ENCODE data around the gene RPL29. TPM values are rescaled to one million over a fixed set of nuclear protein-coding genes. Genes with fewer than 3 reads are reported as not detected.
"Not testable (repeated sequence)": the region's sequence is repeated elsewhere in the genome, so short reads cannot be mapped to it uniquely, and the experiment has no call there.

The RPL29 gene
- 609 and 691 TPM in 2 replicates for total RNA-seq (2014; rRNA removed; shearing (Covaris generic))

DNA sequence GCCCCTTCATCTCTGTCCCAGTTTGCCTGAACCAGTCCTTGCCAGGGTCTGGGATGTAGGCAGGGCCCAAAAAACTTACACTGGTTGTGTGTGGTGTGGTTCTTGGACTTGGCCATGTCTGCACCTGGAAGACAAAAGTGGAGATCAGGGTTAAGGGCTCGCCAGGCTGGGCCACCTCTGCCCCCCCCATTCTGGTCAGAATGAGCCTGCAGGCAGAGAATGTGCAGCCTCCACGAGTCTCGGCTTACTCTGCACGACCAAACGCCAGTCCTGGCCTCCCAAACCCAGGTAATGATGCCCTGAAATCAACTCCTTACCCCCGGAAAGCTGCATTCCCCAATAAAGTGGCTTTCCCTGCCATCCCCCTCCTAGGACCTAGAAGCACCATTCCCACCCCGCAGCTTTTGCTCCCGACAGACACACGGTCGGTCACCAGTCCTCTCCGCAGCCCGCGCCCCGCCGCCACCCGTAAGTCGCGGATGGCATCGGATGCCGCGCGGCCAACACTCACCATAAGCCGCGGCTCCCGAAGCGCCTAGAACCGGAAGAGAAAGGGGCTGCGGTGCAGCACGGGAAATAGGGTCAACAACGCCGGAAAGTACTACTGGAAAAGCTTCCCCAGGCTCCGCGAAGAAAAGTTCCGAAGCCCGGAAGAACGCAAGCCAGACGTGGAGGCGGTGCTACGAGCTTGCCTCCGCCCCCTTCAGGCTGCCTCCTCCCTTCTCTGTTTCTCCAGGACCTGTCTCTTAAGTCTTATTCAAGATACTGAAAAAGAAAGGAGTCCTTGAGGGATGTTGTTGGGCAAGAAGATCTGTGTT, at the start of gene RPL29:
RPL29 (minus strand) TSS at position 550 of the 818 bp plus-strand sequence; CDS start at position 116, 434 bp downstream.
- peak; percentile 89 for DNase-seq (ENCODE audit: low spot score)

- DNase-seq (ENCODE audit: low spot score): no peak
Measured at GRCh38 chr3:52044869-52045619, 49.3 kb upstream of the RPL29 start.

- DNase-seq (ENCODE audit: low spot score): no peak
Measured at GRCh38 chr3:52043750-52044149, 48.1 kb upstream of the RPL29 start.

DNA sequence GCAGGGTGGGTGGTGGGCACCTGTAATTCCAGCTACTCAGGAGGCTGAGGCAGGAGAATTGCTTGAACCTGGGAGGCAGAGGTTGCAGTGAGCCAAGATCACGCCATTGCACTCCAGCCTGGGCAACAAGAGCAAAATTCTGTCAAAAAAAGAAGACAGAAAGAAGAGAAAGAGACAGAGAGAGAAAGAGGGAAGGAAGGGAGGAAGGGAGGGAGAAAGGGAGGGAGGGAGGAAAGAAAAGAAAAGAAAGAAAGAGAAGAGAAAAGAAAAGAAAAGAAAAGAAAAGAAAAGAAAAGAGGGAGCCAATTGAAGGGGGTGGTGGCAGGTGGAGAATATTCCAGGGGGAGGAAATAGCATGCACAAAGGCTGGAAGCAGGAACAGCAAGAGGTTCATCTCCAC, 47.3 kb upstream of the RPL29 start:
- not testable (repeated sequence) for DNase-seq (ENCODE audit: low spot score)

DNA sequence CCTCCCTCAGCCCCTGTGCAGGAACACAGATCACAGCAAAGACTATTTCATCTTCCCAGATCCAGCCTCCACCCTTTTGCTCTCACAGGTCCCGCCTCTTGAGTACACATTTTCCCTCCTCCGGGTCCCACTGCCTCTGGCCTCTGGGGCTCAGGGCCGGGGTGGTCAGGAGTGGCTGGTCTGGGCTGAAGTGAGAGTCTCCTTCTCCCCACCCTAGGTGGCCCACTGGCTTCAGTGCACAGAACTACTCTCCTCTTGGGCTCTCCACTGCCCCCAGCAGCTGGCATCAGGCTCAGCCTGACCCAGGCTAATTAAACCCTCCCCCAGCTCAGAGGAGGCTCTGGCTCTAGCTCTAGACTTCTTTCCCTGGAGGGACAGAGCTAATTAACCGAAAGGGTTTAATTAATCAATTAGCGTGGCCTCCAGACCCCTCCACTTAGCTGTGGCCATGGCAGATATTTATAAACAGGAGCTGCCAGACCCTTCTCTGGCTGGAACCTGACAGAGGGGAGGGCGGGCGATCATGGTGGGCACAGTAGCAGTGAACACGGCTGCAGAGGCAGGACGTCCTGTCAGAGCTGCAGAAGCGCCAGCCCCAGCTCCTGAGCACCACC, 45.5 kb upstream of the RPL29 start:
- peak; percentile 38 for DNase-seq (ENCODE audit: low spot score)

DNA sequence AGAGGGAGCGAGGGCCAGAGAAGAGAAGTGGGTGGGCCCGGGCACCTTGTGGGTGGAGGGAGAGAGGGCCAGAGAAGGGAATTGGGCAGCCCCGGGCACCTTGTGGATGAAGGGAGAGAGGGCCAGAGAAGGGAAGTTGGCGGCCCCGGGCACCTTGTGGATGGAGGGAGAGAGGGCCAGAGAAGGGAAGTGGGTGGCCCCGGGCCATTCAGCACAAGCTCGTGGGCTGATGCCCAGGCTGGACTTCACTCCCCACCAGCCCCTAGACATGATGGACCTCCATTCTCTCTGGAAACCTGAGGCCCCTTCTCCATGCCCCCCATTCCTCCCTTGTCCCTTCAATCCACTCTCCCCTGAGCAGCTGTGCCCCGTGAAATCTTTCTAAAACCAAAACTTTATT, 44.9 kb upstream of the RPL29 start:
- no peak for DNase-seq (ENCODE audit: low spot score)

- DNase-seq (ENCODE audit: low spot score): peak; percentile 55
Measured at GRCh38 chr3:52039846-52040245, 44.2 kb upstream of the RPL29 start.

DNA sequence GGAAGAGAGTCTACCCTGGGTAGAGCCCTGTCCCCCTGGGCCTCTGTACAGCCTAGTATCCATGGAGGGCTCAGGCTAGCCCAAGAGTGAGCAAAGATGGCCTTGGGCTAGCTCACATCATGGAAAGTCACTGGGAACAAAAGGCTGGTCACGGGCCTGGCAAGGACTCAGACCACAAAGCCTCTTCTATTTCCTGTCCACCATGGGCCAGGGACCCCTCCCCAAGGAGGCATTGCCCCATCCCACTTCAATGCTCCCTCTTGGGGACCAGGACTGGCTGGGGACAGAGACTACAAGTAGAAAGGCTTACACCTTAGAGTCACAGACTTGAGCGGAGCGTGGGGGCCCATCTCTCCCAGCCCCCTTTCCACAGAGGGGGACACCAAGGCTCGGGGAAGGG, 43.7 kb upstream of the RPL29 start:
- no peak for DNase-seq (ENCODE audit: low spot score)

DNA sequence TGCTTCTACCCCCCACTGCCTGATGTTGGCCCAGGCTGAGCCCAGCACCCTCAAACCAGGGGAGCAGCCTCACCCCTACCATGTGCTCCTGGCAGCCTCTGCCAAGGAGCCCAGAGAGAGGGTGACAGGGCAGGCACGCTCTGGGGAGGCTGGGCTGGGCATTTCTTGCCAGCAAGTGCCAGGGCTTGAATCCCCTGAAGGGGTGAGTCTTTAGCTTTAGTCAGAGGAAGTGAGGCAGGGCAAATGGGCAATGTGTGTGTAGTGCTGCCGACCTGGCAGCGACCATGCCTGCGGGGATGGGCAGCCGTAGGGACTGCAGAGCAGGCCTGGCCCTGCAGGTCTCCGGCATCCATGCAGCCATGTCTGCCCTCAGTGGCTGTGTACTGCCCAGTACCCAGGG, 42.5 kb upstream of the RPL29 start:
- DNase-seq (ENCODE audit: low spot score): no peak

- DNase-seq (ENCODE audit: low spot score): no peak
Measured at GRCh38 chr3:52037291-52037690, 41.6 kb upstream of the RPL29 start.

DNA sequence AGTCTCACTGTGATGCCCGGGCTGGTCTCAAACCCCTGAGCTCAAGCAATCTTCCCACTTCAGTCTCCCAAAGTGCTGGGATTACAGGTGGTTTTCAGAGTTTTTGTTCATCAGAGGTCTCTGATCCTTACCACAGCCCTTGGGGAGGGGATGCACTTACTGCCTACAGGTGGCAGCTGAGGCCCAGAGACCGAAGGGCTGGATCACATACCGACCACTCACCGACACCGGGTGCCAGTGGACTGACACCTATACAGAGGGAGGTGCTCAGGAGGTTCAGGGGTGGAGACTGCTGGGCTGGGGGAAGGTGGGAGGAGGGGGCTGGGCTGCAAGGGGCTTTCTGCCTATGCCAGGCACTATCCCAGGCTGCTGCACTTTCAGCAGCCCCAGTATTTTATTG, 41.1 kb upstream of the RPL29 start:
- DNase-seq (ENCODE audit: low spot score): no peak

DNA sequence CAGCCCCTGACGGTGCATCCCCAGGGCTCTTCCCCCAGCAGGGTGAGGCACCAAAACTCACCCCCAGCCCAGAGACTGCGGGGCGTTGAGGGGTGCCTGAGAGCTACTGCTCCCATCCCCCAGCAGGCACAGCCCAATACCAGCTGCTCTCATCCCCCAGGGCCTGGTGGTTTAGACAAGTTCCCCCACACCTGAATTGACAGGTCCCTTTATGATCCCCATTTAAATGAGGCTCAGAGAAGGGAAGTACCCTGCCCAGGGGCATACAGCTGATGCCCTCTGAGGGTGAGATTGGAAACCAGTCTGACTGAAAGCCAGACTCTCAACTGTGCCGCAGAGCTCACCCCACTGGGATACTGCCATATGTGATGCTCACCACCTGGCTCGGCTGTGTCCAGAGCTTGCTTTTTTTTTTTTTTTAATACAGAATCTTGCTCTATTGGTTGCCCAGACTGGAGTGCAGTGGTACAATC, 40.6 kb upstream of the RPL29 start:
- no peak for DNase-seq (ENCODE audit: low spot score)

- no peak for DNase-seq (ENCODE audit: low spot score)
Measured at GRCh38 chr3:52034651-52035050, 39.0 kb upstream of the RPL29 start.

DNA sequence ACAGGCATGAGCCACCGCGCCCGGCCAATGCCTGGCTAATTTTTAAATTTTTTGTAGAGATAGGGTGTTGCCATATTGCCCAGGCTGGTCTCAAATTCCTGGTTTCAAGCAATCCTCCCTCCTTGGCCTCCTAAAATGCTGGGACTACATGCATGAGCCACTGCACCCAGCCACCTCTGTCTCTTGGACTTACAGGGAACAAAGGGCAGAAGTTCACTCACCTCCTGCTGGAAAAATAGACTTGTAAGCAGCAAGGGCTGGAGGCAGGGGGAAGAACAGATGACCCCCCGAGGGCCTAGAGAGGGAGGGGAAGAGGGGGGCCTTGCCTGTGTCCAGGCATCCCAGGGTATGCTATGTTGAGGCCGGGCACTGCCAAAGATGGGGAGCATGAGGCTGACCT, 38.5 kb upstream of the RPL29 start:
- DNase-seq (ENCODE audit: low spot score): no peak

- DNase-seq (ENCODE audit: low spot score): not testable (repeated sequence)
Measured at GRCh38 chr3:52033748-52034147, 38.1 kb upstream of the RPL29 start.

- no peak for DNase-seq (ENCODE audit: low spot score)
Measured at GRCh38 chr3:52032702-52033408, 37.2 kb upstream of the RPL29 start.

- DNase-seq (ENCODE audit: low spot score): no peak
Measured at GRCh38 chr3:52031896-52032295, 36.2 kb upstream of the RPL29 start.

GRCh38 chr3:52030714-52031310, 35.1 kb upstream of the RPL29 start:
- DNase-seq (ENCODE audit: low spot score): no peak

DNA sequence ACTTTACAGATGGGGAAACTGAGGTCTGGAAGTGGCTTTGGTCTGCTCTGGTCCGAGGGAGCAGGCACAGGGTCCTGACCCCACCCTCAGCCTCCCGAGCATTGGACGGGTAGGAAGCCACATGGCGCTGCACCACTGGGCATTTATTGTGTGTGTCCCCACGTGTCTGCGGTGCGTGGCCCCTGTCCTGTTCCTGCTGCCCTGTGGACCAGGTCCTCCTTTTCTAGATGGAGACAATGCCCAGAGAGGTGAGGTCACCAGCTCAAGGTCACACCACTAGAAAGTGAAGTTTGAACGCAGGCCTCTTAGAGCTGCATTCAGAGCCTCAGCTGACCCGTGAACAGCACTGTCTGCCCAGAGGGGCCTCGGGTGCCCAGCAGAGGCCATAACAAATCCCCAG, 33.8 kb upstream of the RPL29 start:
- DNase-seq (ENCODE audit: low spot score): no peak

GRCh38 chr3:52029053-52029452, 33.4 kb upstream of the RPL29 start:
- DNase-seq (ENCODE audit: low spot score): no peak

- DNase-seq (ENCODE audit: low spot score): no peak
Measured at GRCh38 chr3:52028572-52028971, 32.9 kb upstream of the RPL29 start.
